Muscle layer of colon (tissue), 2 donors: ENCODE results near the gene BTG1.

ENCODE experiments used
- H3K27ac ChIP-seq: one replicate; pipeline ENCODE4 v1.7.0; 2013; ENCODE audit warnings: low read depth, mild to moderate bottlenecking, low read length, moderate library complexity
- H3K27me3 ChIP-seq, 2 donors: one replicate each; pipeline ENCODE4 v1.7.0; 2013; ENCODE audit warnings: low read length in 2 of 2, mild to moderate bottlenecking in 2 of 2; ENCODE audit not compliant: insufficient read depth in 2 of 2, control insufficient read depth in 1 of 2
- H3K36me3 ChIP-seq: one replicate; pipeline ENCODE4 v1.7.0; 2013; ENCODE audit warnings: mild to moderate bottlenecking, low read length; ENCODE audit not compliant: insufficient read depth
- H3K4me1 ChIP-seq: one replicate; pipeline ENCODE4 v1.7.0; 2013; ENCODE audit warnings: mild to moderate bottlenecking, low read length; ENCODE audit not compliant: insufficient read depth
- H3K4me3 ChIP-seq, 2 donors: one replicate each; pipeline ENCODE4 v1.7.0; 2013; ENCODE audit warnings: low read length in 2 of 2, low read depth in 1 of 2, mild to moderate bottlenecking in 1 of 2, moderate library complexity in 1 of 2
- H3K9ac ChIP-seq: one replicate; pipeline ENCODE4 v1.7.0; 2013; ENCODE audit warnings: low read length
- H3K9me3 ChIP-seq: one replicate; pipeline ENCODE4 v1.7.0; 2013; ENCODE audit warnings: mild to moderate bottlenecking, low read length
- donor health status: abdominal sarcoma.
- donor health status: Adenocarcinoma of cecum.

The BTG1 gene

GRCh38 chr12:92145731-92146496 lies at the start of gene BTG1:
Gene BTG1, minus strand, starts transcription at chr12:92145846. Its CDS starts 311 bp downstream, at chr12:92145535.
- peak within 1 kb of the TSS; percentile 99 for H3K4me3 ChIP-seq
- peaks cover 9% of the 10 kb centered on the region for H3K4me1 ChIP-seq
- no peaks in the 10 kb centered on the region for H3K27me3 ChIP-seq
- peaks cover 13% of the 10 kb centered on the region for H3K36me3 ChIP-seq
- H3K9ac ChIP-seq, result peak within 1 kb of the TSS; percentile 88
- H3K27ac ChIP-seq, result peak within 1 kb of the TSS; percentile 99
- H3K9me3 ChIP-seq, result no peaks in the 10 kb centered on the region

- Histone ChIP-seq H3K27ac (no peak overlapping the region), H3K4me3 (no peak overlapping the region), H3K9me3 (no peaks in the 10 kb centered on the region), H3K27me3 (no peaks in the 10 kb centered on the region), H3K4me1 (no peaks in the 10 kb centered on the region), H3K36me3 (no peaks in the 10 kb centered on the region), H3K9ac (no peak overlapping the region)
Observed at GRCh38 chr12:92194561-92194960, 48.9 kb upstream of the BTG1 start.

GRCh38 chr12:92193846-92194245 lies 48.2 kb upstream of the BTG1 start:
- no peaks in the 10 kb centered on the region for H3K4me1 ChIP-seq

GRCh38 chr12:92193063-92193462 lies 47.4 kb upstream of the BTG1 start:
- Histone ChIP-seq H3K9me3 (no peaks in the 10 kb centered on the region), H3K4me1 (no peaks in the 10 kb centered on the region), H3K36me3 (no peaks in the 10 kb centered on the region), H3K9ac (no peak overlapping the region), H3K4me3 (no peak overlapping the region), H3K27me3 (no peaks in the 10 kb centered on the region), H3K27ac (no peak overlapping the region)

More at GRCh38 chr12:92193846-92194245, 48.2 kb upstream of the BTG1 start:
- Histone ChIP-seq H3K9ac (no peak overlapping the region), H3K4me3 (no peak overlapping the region), H3K9me3 (no peaks in the 10 kb centered on the region), H3K27ac (no peak overlapping the region), H3K36me3 (no peaks in the 10 kb centered on the region), H3K27me3 (no peaks in the 10 kb centered on the region)

- H3K9ac ChIP-seq, result no peak overlapping the region
- no peak overlapping the region for H3K4me3 ChIP-seq
- no peaks in the 10 kb centered on the region for H3K36me3 ChIP-seq
- no peak overlapping the region for H3K27ac ChIP-seq
- H3K4me1 ChIP-seq, result no peaks in the 10 kb centered on the region
- no peaks in the 10 kb centered on the region for H3K9me3 ChIP-seq
- no peaks in the 10 kb centered on the region for H3K27me3 ChIP-seq
Observed at GRCh38 chr12:92192360-92192759, 46.7 kb upstream of the BTG1 start.

- H3K4me1 ChIP-seq, result no peaks in the 10 kb centered on the region
- H3K4me3 ChIP-seq, result no peak overlapping the region
- no peaks in the 10 kb centered on the region for H3K27me3 ChIP-seq
- H3K9ac ChIP-seq, result no peak overlapping the region
- no peaks in the 10 kb centered on the region for H3K9me3 ChIP-seq
- H3K36me3 ChIP-seq, result no peaks in the 10 kb centered on the region
- no peak overlapping the region for H3K27ac ChIP-seq
Observed at GRCh38 chr12:92191061-92191460, 45.4 kb upstream of the BTG1 start.

- Histone ChIP-seq H3K27me3 (no peaks in the 10 kb centered on the region), H3K9me3 (no peaks in the 10 kb centered on the region), H3K9ac (no peak overlapping the region), H3K36me3 (no peaks in the 10 kb centered on the region), H3K27ac (no peak overlapping the region), H3K4me1 (no peaks in the 10 kb centered on the region), H3K4me3 (no peak overlapping the region)
Observed at GRCh38 chr12:92188517-92189188, 43.0 kb upstream of the BTG1 start.

- Histone ChIP-seq H3K9me3 (no peaks in the 10 kb centered on the region), H3K27ac (no peak overlapping the region), H3K27me3 (no peaks in the 10 kb centered on the region), H3K36me3 (no peaks in the 10 kb centered on the region), H3K4me1 (no peaks in the 10 kb centered on the region), H3K4me3 (no peak overlapping the region), H3K9ac (no peak overlapping the region)
Observed at GRCh38 chr12:92186038-92186470, 40.4 kb upstream of the BTG1 start.

GRCh38 chr12:92185052-92185451 lies 39.4 kb upstream of the BTG1 start:
- Histone ChIP-seq H3K4me1 (no peaks in the 10 kb centered on the region), H3K27ac (no peak overlapping the region), H3K4me3 (no peak overlapping the region), H3K36me3 (no peaks in the 10 kb centered on the region), H3K9ac (no peak overlapping the region), H3K27me3 (no peaks in the 10 kb centered on the region), H3K9me3 (no peaks in the 10 kb centered on the region)

- Histone ChIP-seq H3K4me3 (no peak overlapping the region), H3K36me3 (no peaks in the 10 kb centered on the region), H3K27ac (no peak overlapping the region), H3K9ac (no peak overlapping the region), H3K4me1 (no peaks in the 10 kb centered on the region), H3K9me3 (no peaks in the 10 kb centered on the region), H3K27me3 (no peaks in the 10 kb centered on the region)
Observed at GRCh38 chr12:92183575-92183974, 37.9 kb upstream of the BTG1 start.

- H3K27ac ChIP-seq, result no peak overlapping the region
- H3K9ac ChIP-seq, result no peak overlapping the region
- H3K4me3 ChIP-seq, result no peak overlapping the region
- no peaks in the 10 kb centered on the region for H3K27me3 ChIP-seq
- H3K4me1 ChIP-seq, result no peaks in the 10 kb centered on the region
- H3K9me3 ChIP-seq, result no peaks in the 10 kb centered on the region
- no peaks in the 10 kb centered on the region for H3K36me3 ChIP-seq
Observed at GRCh38 chr12:92178340-92178739, 32.7 kb upstream of the BTG1 start.
